ENCODE results near the gene LLGL2. TPM values are rescaled to one million over a fixed set of nuclear protein-coding genes. Genes with fewer than 3 reads are reported as not detected.

The LLGL2 gene
- polyA plus RNA-seq, 1 donor (not counting 4 experiments of a cell fraction or from before 2014, with no cell fraction given): 13.8 TPM

DNA sequence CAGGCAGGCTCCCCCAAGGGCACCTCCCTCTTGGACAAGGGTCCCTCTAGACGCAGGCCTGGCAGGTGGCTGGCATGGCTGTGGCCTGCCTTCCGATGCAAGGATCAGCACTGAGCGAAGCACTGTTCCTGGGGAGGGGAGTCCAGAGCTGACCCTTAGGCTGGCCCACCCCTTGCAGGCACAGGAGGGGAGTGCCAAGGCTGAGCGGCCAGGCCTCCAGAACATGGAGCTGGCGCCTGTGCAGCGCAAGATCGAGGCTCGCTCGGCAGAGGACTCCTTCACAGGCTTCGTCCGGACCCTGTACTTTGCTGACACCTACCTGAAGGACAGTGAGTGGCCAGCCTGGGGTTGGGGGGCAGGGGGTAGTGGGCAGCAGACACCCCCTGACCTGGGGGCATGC is 45.3 kb downstream of the LLGL2 start:
- Histone ChIP-seq H3K4me3 (ENCODE audit: control insufficient read depth in 2 of 3, extremely low read depth in 1 of 3, insufficient read depth in 2 of 3, low read depth in 1 of 3, low read length in 3 of 3) (no peak overlapping the region), H4K20me1 (ENCODE audit: control insufficient read depth, extremely low read depth, insufficient read depth, low read length) (no peaks in the 10 kb centered on the region), H3K9ac (ENCODE audit: control insufficient read depth, extremely low read depth, insufficient read depth, low read length) (no peak overlapping the region), H3K4me2 (ENCODE audit: control insufficient read depth, extremely low read depth, insufficient read depth, low read depth, low read length) (no peak overlapping the region), H3K36me3 (ENCODE audit: control insufficient read depth in 2 of 2, extremely low read depth in 1 of 2, insufficient read depth in 2 of 2, low read length in 2 of 2) (peaks cover 4 to 20% of the 10 kb centered on the region in 2 experiments), H3K79me2 (ENCODE audit: control insufficient read depth, insufficient read depth, low read length) (no peaks in the 10 kb centered on the region), H3K9me3 (ENCODE audit: control insufficient read depth, low read depth, low read length) (no peaks in the 10 kb centered on the region), H3K9me1 (ENCODE audit: control insufficient read depth, extremely low read depth, insufficient read depth, low read length) (no peaks in the 10 kb centered on the region), H3K27me3 (ENCODE audit: control insufficient read depth, extremely low read depth, insufficient read depth, low read length) (no peaks in the 10 kb centered on the region), H2AFZ (ENCODE audit: control insufficient read depth, low read length) (no peak overlapping the region), H3K4me1 (ENCODE audit: control insufficient read depth, extremely low read depth, insufficient read depth, low read length) (no peaks in the 10 kb centered on the region), H3K27ac (ENCODE audit: control insufficient read depth, insufficient read depth, low read length) (no peak overlapping the region)
- FAIRE-seq (no peak), DNase-seq (ENCODE audit: low read depth, low spot score) (no peak)
- dilution Hi-C loops (cut with MboI; ENCODE audit: extremely low pct_ligation_motif_present, low sequenced_read_pairs): no loop called here
- TF ChIP-seq, protein P1, sequence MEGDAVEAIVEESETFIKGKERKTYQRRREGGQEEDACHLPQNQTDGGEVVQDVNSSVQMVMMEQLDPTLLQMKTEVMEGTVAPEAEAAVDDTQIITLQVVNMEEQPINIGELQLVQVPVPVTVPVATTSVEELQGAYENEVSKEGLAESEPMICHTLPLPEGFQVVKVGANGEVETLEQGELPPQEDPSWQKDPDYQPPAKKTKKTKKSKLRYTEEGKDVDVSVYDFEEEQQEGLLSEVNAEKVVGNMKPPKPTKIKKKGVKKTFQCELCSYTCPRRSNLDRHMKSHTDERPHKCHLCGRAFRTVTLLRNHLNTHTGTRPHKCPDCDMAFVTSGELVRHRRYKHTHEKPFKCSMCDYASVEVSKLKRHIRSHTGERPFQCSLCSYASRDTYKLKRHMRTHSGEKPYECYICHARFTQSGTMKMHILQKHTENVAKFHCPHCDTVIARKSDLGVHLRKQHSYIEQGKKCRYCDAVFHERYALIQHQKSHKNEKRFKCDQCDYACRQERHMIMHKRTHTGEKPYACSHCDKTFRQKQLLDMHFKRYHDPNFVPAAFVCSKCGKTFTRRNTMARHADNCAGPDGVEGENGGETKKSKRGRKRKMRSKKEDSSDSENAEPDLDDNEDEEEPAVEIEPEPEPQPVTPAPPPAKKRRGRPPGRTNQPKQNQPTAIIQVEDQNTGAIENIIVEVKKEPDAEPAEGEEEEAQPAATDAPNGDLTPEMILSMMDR (optimal IDR thresholded peaks at IDR 0.05 in 1 of 3, IDR thresholded peaks at IDR 0.05 in 1 of 3, conservative IDR thresholded peaks at IDR 0.05 in 1 of 3; ENCODE audit: extremely low read depth in 1 of 3, insufficient read depth in 2 of 3, low read length in 3 of 3): no peak
- no peak for TF ChIP-seq EZH2 (IDR thresholded peaks at IDR 0.05; ENCODE audit: low read length)

GRCh38 chr17:75571197-75571884 is 45.8 kb downstream of the LLGL2 start:
- no peak for FAIRE-seq
- no peaks in the 10 kb centered on the region for H3K4me1 ChIP-seq (ENCODE audit: control insufficient read depth, extremely low read depth, insufficient read depth, low read length)
- TF ChIP-seq, protein P1 (optimal IDR thresholded peaks at IDR 0.05 in 1 of 3, IDR thresholded peaks at IDR 0.05 in 1 of 3, conservative IDR thresholded peaks at IDR 0.05 in 1 of 3; ENCODE audit: extremely low read depth in 1 of 3, insufficient read depth in 2 of 3, low read length in 3 of 3): no peak
- TF ChIP-seq EZH2 (IDR thresholded peaks at IDR 0.05; ENCODE audit: low read length): no peak
- H3K79me2 ChIP-seq (ENCODE audit: control insufficient read depth, insufficient read depth, low read length): no peaks in the 10 kb centered on the region
- no peak for DNase-seq (ENCODE audit: low read depth, low spot score)
- H3K4me2 ChIP-seq (ENCODE audit: control insufficient read depth, extremely low read depth, insufficient read depth, low read depth, low read length): no peak overlapping the region
- H3K27me3 ChIP-seq (ENCODE audit: control insufficient read depth, extremely low read depth, insufficient read depth, low read length): no peaks in the 10 kb centered on the region
- no peaks in the 10 kb centered on the region for H3K9me3 ChIP-seq (ENCODE audit: control insufficient read depth, low read depth, low read length)
- no peaks in the 10 kb centered on the region for H4K20me1 ChIP-seq (ENCODE audit: control insufficient read depth, extremely low read depth, insufficient read depth, low read length)
- no peaks in the 10 kb centered on the region for H3K9me1 ChIP-seq (ENCODE audit: control insufficient read depth, extremely low read depth, insufficient read depth, low read length)
- H3K27ac ChIP-seq (ENCODE audit: control insufficient read depth, insufficient read depth, low read length): no peak overlapping the region
- H2AFZ ChIP-seq (ENCODE audit: control insufficient read depth, low read length): no peak overlapping the region
- H3K36me3 ChIP-seq (ENCODE audit: control insufficient read depth in 2 of 2, extremely low read depth in 1 of 2, insufficient read depth in 2 of 2, low read length in 2 of 2): peaks cover 4 to 15% of the 10 kb centered on the region in 2 experiments
- no peak overlapping the region for H3K9ac ChIP-seq (ENCODE audit: control insufficient read depth, extremely low read depth, insufficient read depth, low read length)
- H3K4me3 ChIP-seq (ENCODE audit: control insufficient read depth in 2 of 3, extremely low read depth in 1 of 3, insufficient read depth in 2 of 3, low read depth in 1 of 3, low read length in 3 of 3): no peak overlapping the region
- dilution Hi-C loops (cut with MboI; ENCODE audit: extremely low pct_ligation_motif_present, low sequenced_read_pairs): no loop called here

All from keratinocyte (primary cell).